ENCODE results near the gene ACVR1B. TPM values are rescaled to one million over a fixed set of nuclear protein-coding genes. Genes with fewer than 3 reads are reported as not detected.

The ACVR1B gene
- total and polyA plus RNA-seq, 2 of the 8 experiments (the other 6 are each of a cell fraction or from before 2014, with no cell fraction given): 16.0 to 19.2 TPM

DNA sequence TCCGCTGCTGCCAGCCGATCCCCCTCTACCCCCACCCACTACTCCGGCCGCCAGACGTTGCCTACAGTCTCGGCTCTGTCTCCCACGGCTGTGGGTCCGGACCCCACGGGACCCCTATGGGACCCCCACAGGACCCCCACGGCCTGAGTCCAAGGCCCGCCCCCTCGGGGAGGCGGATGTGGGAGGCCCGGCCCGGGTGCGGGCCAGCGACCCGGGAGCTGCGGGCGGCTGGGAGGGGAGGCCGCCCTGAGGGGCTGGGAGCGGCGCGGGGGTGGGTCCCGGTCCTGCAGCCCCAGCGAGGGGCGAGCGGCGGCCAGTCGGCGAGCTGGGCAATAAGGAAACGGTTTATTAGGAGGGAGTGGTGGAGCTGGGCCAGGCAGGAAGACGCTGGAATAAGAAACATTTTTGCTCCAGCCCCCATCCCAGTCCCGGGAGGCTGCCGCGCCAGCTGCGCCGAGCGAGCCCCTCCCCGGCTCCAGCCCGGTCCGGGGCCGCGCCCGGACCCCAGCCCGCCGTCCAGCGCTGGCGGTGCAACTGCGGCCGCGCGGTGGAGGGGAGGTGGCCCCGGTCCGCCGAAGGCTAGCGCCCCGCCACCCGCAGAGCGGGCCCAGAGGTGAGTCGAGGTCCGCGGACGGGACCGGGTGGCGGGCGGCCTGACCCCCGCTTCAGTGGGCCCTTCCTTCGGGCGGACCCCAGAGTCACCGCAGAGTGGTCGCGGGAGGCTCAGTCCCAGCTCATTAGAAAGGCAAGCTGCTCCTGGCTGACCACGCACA is 44.2 kb upstream of the ACVR1B start, which contains the start of gene ACVRL1:
Gene ACVRL1, plus strand, starts transcription at position 422 of the 773 bp plus-strand sequence. CDS start 4,971 bp downstream, outside the sequence.
- no peak within 1 kb of the TSS for H4K5ac ChIP-seq (ENCODE audit: insufficient read length, low read depth, low read length)
- H4K91ac ChIP-seq (replicated peaks; ENCODE audit: insufficient read length, low read length): peak within 1 kb of the TSS; percentile 46
- peak within 1 kb of the TSS in 3 of 4 experiments; percentile 2 to 61 (median 42); a peak in 7 of 8 replicates for H3K4me3 ChIP-seq (ENCODE audit: extremely low read depth in 1 of 4, insufficient read depth in 2 of 4, low read depth in 3 of 4, low read length in 4 of 4)
- no peak within 1 kb of the TSS for H2BK5ac ChIP-seq (ENCODE audit: low read depth, low read length)
- H3K4me1 ChIP-seq (replicated peaks in 1 of 4; ENCODE audit: control insufficient read depth in 3 of 4, insufficient read depth in 4 of 4, low read length in 3 of 4): no peaks in the 10 kb centered on the region; a peak in 1 of 7 replicates
- H3K36me3 ChIP-seq (ENCODE audit: control insufficient read depth in 2 of 4, insufficient read depth in 4 of 4, low read length in 3 of 4): peaks cover 0 to 3% (median 0%) of the 10 kb centered on the region in 4 experiments; a peak in 1 of 8 replicates
- H3K18ac ChIP-seq (ENCODE audit: extremely low read depth, low read length): no peak within 1 kb of the TSS; the same call in 1 of the 2 replicates
- H4K8ac ChIP-seq (ENCODE audit: extremely low read depth, insufficient read depth, low read length): peak within 1 kb of the TSS; percentile 85
- POLR2A ChIA-PET (ENCODE audit: partially characterized antibody): no interaction called here
- H3K23ac ChIP-seq (ENCODE audit: insufficient read length): no peak within 1 kb of the TSS
- WGBS, 2 experiments (ENCODE audit: extremely low coverage in 1 of 2, insufficient coverage in 1 of 2, insufficient read length in 1 of 2, insufficient replicate concordance in 2 of 2, low coverage in 1 of 2, low lambda C conversion rate in 2 of 2, missing lambda C conversion rate in 1 of 2): 41% methylated on average over 49 of the region's 74 CpGs; no CpG with 5 or more reads in 1 of the 2 experiments
- H3K9me3 ChIP-seq (ENCODE audit: insufficient read depth in 2 of 2, low read depth in 1 of 2, low read length in 1 of 2): no peaks in the 10 kb centered on the region
- no peak within 1 kb of the TSS for H2BK120ac ChIP-seq (replicated peaks; ENCODE audit: low read depth, low read length)
- H2AK5ac ChIP-seq (ENCODE audit: low read depth, low read length): no peak within 1 kb of the TSS
- H3K79me2 ChIP-seq (ENCODE audit: control insufficient read depth in 1 of 2, insufficient read depth in 2 of 2, low read length in 2 of 2): no peaks in the 10 kb centered on the region
- FAIRE-seq (no peak), DNase-seq (ENCODE audit: low read depth in 1 of 2, low spot score in 2 of 2) (no peak)
- no peak within 1 kb of the TSS for H2BK20ac ChIP-seq (ENCODE audit: low read length)
- no peak within 1 kb of the TSS for H3K4ac ChIP-seq (replicated peaks; ENCODE audit: insufficient read length, low read depth, low read length)
- peak within 1 kb of the TSS; percentile 75; the same call in 1 of the 2 replicates for H2AFZ ChIP-seq (ENCODE audit: low read length)
- H3K9ac ChIP-seq (replicated peaks in 1 of 4; ENCODE audit: extremely low read depth in 1 of 4, low read depth in 3 of 4, low read length in 3 of 4): no peak within 1 kb of the TSS
- H3K79me1 ChIP-seq (ENCODE audit: low read depth, low read length): no peaks in the 10 kb centered on the region
- H3K27me3 ChIP-seq (replicated peaks in 1 of 4; ENCODE audit: control insufficient read depth in 3 of 4, extremely low read depth in 1 of 4, insufficient read depth in 3 of 4, low read length in 3 of 4): peaks cover 4 to 28% (median 20%) of the 10 kb centered on the region in 4 experiments
- H2BK12ac ChIP-seq (ENCODE audit: low read depth, low read length): peak within 1 kb of the TSS; percentile 60; the same call in 1 of the 2 replicates
- no peak within 1 kb of the TSS for H3K14ac ChIP-seq (ENCODE audit: insufficient read length)
- no peak within 1 kb of the TSS for H3K56ac ChIP-seq (replicated peaks; ENCODE audit: insufficient read length, low read depth, low read length)
- H3K27ac ChIP-seq (ENCODE audit: low read depth, low read length): no peak within 1 kb of the TSS
- no peaks in the 10 kb centered on the region for H4K20me1 ChIP-seq (replicated peaks in 1 of 2; ENCODE audit: control insufficient read depth in 1 of 2, insufficient read depth in 2 of 2, low read length in 2 of 2)
- H2BK15ac ChIP-seq (ENCODE audit: low read length): no peak within 1 kb of the TSS; the same call in 1 of the 2 replicates
- CTCF ChIA-PET (ENCODE audit: partially characterized antibody): interaction anchor here (0.6 to 12.7 kb wide), 16 partner anchors 9 to 330 kb away, joined by 3 to 234 read pairs (median 4); partner anchors contain the start of gene SMIM41
- H3K4me2 ChIP-seq (ENCODE audit: insufficient read depth in 1 of 2, low read depth in 2 of 2, low read length in 2 of 2): peak within 1 kb of the TSS; percentile 48 to 58
- H3K23me2 ChIP-seq (ENCODE audit: low read depth, low read length): peaks cover 6% of the 10 kb centered on the region
- TF ChIP-seq JUN (IDR thresholded peaks at IDR 0.05; ENCODE audit: low read depth, low read length) (no peak), TBP (IDR thresholded peaks at IDR 0.05; ENCODE audit: low read depth, low read length) (no peak), EZH2 (IDR thresholded peaks at IDR 0.05; ENCODE audit: low read depth, low read length, severe bottlenecking) (peak; percentile 73), NANOG (IDR thresholded peaks at IDR 0.05; ENCODE audit: insufficient read depth, low read depth, low read length, poor library complexity, severe bottlenecking) (no peak)
